Astrocyte (in vitro differentiated cells and primary cell): ENCODE data around the gene WDR83. TPM values are rescaled to one million over a fixed set of nuclear protein-coding genes. Genes with fewer than 3 reads are reported as not detected.

Experiments
- DNase-seq: peaks from one replicate; pipeline ENCODE4 v3.0.0-alpha.2; 2010; ENCODE audit warnings: low read depth
- FAIRE-seq: peaks from 2 replicates; lab custom pipeline; 2011; peaks lifted over from hg19 to GRCh38; lab: Jason Lieb, UNC
- H2AFZ ChIP-seq: 2 replicates; pipeline ENCODE4 v1.6.0; 2012; ENCODE audit warnings: low read depth, low read length, inconsistent platforms
- H3K27ac ChIP-seq: 2 replicates; pipeline ENCODE4 v1.5.1; 2011; ENCODE audit warnings: low read depth, low read length, inconsistent platforms
- H3K27me3 ChIP-seq: 2 replicates; pipeline ENCODE4 v1.6.0; 2011; ENCODE audit warnings: low read length, inconsistent platforms; ENCODE audit not compliant: insufficient read depth
- H3K36me3 ChIP-seq: 2 replicates; pipeline ENCODE4 v1.5.1; 2011; ENCODE audit warnings: low read length, inconsistent platforms; ENCODE audit not compliant: insufficient read depth
- H3K4me1 ChIP-seq: 2 replicates; pipeline ENCODE4 v1.5.1; 2011; ENCODE audit warnings: low read length, inconsistent platforms; ENCODE audit not compliant: insufficient read depth
- H3K4me2 ChIP-seq: 2 replicates; pipeline ENCODE4 v1.6.0; 2012; ENCODE audit warnings: low read length, inconsistent platforms
- H3K4me3 ChIP-seq: 2 replicates; pipeline ENCODE4 v1.5.1; 2011; ENCODE audit warnings: low read depth, mild to moderate bottlenecking, low read length, inconsistent platforms; ENCODE audit not compliant: insufficient read depth
- H3K79me2 ChIP-seq: 2 replicates; pipeline ENCODE4 v1.6.0; 2012; ENCODE audit warnings: mild to moderate bottlenecking, low read length, inconsistent platforms; ENCODE audit not compliant: insufficient read depth
- H3K9ac ChIP-seq: 2 replicates; pipeline ENCODE4 v1.6.0; 2012; ENCODE audit warnings: mild to moderate bottlenecking, low read length, inconsistent platforms
- H3K9me3 ChIP-seq: 2 replicates; pipeline ENCODE4 v1.5.1; 2012; ENCODE audit warnings: low read depth, mild to moderate bottlenecking, low read length, inconsistent platforms; ENCODE audit not compliant: insufficient read depth
- H4K20me1 ChIP-seq: 2 replicates; pipeline ENCODE4 v1.6.0; 2012; ENCODE audit warnings: low read length, inconsistent platforms; ENCODE audit not compliant: insufficient read depth
- H3K27ac Mint-ChIP-seq: one replicate; pipeline ENCODE4 v1.8.0; 2021; ENCODE audit warnings: mild to moderate bottlenecking, mixed read lengths; ENCODE audit not compliant: unreplicated experiment
- H3K27me3 Mint-ChIP-seq: one replicate; pipeline ENCODE4 v1.8.0; 2021; ENCODE audit warnings: low read depth, mixed read lengths; ENCODE audit not compliant: unreplicated experiment
- H3K36me3 Mint-ChIP-seq: one replicate; pipeline ENCODE4 v1.8.0; 2021; ENCODE audit warnings: low read depth, mixed read lengths; ENCODE audit not compliant: unreplicated experiment
- H3K4me1 Mint-ChIP-seq: one replicate; pipeline ENCODE4 v1.8.0; 2021; ENCODE audit warnings: low read depth, mixed read lengths; ENCODE audit not compliant: unreplicated experiment
- H3K4me3 Mint-ChIP-seq: one replicate; pipeline ENCODE4 v1.8.0; 2021; ENCODE audit warnings: mild to moderate bottlenecking, moderate library complexity, mixed read lengths; ENCODE audit not compliant: unreplicated experiment
- H3K9me3 Mint-ChIP-seq: one replicate; pipeline ENCODE4 v1.8.0; 2021; ENCODE audit warnings: mild to moderate bottlenecking, mixed read lengths; ENCODE audit not compliant: unreplicated experiment
- EZH2 ChIP-seq: IDR thresholded peaks from 2 replicates; pipeline ENCODE4 v1.6.1; 2012; ENCODE audit warnings: mild to moderate bottlenecking, low read length, inconsistent platforms; ENCODE audit not compliant: insufficient read depth
- total RNA-seq: library from RNA; stranded (reverse); gene quantifications from 2 replicates; pipeline ENCODE4 v1.2.1, GENCODE V29; 2021
- TF ChIP-seq, protein P1 (sequence below): IDR thresholded peaks from 2 replicates; pipeline ENCODE4 v1.5.1; 2011; ENCODE audit warnings: low read depth, mild to moderate bottlenecking, inconsistent platforms, low read length, moderate library complexity; ENCODE audit not compliant: insufficient read depth

The WDR83 gene
- total RNA-seq, 1 donor from 2014 or later: 13.3 TPM

DNA sequence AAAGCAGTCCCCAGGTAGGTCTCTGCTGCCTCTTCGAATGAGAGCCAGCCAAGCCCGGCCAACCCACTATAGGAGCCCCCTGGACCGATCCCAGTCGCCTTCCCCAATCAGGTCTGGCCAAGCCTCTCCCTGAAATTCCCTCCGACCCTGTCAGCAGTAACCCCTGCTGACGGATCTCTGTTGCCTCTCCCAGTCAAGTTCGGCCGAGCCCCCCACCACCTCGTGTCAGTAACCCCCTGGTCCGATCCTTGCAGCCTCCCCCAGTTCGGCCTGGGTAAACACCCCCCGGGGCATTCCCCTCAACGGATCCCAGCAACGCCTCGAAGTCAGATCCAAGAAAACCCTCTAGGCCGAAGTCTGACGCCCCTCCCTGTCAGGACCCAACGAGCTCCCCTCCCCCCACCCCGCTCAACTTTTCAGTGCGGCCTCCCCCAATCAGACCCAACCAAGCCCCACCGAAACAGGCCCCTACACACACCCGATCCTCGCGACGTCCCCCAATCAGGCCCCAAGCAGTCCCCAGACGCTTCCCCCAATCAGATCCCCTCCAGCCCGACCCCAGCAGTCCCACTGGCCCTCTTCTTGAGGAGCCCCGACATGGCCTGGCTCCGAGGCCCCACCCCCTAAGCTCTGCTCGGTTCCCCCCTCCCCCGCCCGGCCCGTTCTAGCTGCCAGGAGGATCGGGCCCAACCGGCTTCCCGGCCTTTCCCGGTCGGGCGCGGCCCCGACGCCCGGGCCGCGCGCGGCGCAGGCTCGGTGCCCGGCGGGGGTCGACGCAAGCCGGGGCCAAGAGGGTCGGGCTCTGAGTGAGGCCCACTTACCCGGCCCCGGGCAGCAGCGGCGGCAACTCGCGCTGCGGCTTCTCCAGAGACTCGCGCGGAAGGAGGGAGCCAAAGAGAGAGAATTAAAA, 55.3 kb downstream of the WDR83 start:
- DNase-seq (peak; percentile 74), FAIRE-seq (no peak)
- H3K9me3 ChIP-seq: no peaks in the 10 kb centered on the region
- peak overlapping the region; percentile 92 for H3K4me3 ChIP-seq
- H4K20me1 ChIP-seq: peaks cover 42% of the 10 kb centered on the region
- Mint-ChIP-seq H3K27ac (peak overlapping the region; percentile 98), H3K4me3 (peak overlapping the region; percentile 99), H3K4me1 (peaks cover 15% of the 10 kb centered on the region), H3K36me3 (peaks cover 9% of the 10 kb centered on the region), H3K9me3 (no peaks in the 10 kb centered on the region), H3K27me3 (no peaks in the 10 kb centered on the region)
- no peak for TF ChIP-seq EZH2
- TF ChIP-seq, protein P1, sequence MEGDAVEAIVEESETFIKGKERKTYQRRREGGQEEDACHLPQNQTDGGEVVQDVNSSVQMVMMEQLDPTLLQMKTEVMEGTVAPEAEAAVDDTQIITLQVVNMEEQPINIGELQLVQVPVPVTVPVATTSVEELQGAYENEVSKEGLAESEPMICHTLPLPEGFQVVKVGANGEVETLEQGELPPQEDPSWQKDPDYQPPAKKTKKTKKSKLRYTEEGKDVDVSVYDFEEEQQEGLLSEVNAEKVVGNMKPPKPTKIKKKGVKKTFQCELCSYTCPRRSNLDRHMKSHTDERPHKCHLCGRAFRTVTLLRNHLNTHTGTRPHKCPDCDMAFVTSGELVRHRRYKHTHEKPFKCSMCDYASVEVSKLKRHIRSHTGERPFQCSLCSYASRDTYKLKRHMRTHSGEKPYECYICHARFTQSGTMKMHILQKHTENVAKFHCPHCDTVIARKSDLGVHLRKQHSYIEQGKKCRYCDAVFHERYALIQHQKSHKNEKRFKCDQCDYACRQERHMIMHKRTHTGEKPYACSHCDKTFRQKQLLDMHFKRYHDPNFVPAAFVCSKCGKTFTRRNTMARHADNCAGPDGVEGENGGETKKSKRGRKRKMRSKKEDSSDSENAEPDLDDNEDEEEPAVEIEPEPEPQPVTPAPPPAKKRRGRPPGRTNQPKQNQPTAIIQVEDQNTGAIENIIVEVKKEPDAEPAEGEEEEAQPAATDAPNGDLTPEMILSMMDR: no peak
- H2AFZ ChIP-seq: no peak overlapping the region
- H3K27ac ChIP-seq: peak overlapping the region; percentile 86
- H3K4me1 ChIP-seq: peaks cover 17% of the 10 kb centered on the region
- H3K36me3 ChIP-seq: peaks cover 10% of the 10 kb centered on the region
- H3K9ac ChIP-seq: peak overlapping the region; percentile 89
- H3K4me2 ChIP-seq: peak overlapping the region; percentile 95
- H3K27me3 ChIP-seq: no peaks in the 10 kb centered on the region
- H3K79me2 ChIP-seq: peaks cover 71% of the 10 kb centered on the region

DNA sequence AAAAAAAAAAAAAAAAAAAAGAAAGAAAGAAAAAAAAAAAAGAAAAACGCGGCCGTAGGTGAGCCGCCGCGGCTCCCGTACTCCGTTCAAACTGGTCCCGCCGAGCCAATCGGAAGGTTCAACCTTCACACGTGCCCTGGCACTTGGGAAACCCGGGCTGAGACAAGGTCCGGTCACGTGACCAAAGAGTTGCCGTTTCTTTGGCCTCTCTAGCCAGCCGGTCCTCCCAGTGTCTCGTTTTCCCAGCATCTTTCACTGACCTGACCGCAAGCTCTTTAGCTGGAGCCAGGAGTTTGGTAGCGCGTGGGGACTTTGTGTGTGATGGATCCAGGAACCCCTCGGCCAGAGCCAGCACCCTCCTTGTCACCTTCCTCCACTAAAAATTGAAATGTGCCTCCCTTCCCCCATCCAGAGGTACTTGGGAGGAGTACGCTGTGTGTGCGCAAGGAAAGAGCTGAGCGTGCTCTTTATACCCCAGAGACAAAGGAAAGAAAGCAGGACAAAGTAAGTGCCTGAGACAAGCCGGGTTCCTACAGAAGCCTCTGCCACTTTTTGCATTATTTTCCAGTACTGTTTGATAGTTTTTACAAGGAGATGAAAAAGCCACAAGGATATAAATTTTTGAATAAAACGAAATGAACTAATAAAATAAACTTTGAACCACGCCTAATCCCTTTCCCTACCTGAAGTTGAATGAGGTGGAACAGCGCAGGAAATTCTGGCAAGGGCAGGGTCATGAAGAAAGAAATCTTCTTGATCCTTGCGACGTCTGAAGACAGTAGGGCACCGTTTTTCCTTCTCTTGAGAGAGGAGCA, 56.2 kb downstream of the WDR83 start:
- FAIRE-seq (peak; percentile 75), DNase-seq (peak; percentile 99)
- Histone ChIP-seq H4K20me1 (peaks cover 33% of the 10 kb centered on the region), H3K4me3 (peak overlapping the region; percentile 92), H3K4me2 (peak overlapping the region; percentile 95), H3K4me1 (peaks cover 17% of the 10 kb centered on the region), H3K36me3 (peaks cover 9% of the 10 kb centered on the region), H3K79me2 (peaks cover 64% of the 10 kb centered on the region), H3K27ac (peak overlapping the region; percentile 86), H3K9ac (peak overlapping the region; percentile 89), H3K27me3 (no peaks in the 10 kb centered on the region), H2AFZ (peak overlapping the region; percentile 87), H3K9me3 (no peaks in the 10 kb centered on the region)
- H3K36me3 Mint-ChIP-seq: peaks cover 9% of the 10 kb centered on the region
- peaks cover 15% of the 10 kb centered on the region for H3K4me1 Mint-ChIP-seq
- no peaks in the 10 kb centered on the region for H3K27me3 Mint-ChIP-seq
- H3K9me3 Mint-ChIP-seq: no peaks in the 10 kb centered on the region
- H3K4me3 Mint-ChIP-seq: peak overlapping the region; percentile 99
- TF ChIP-seq, protein P1: no peak
- no peak for TF ChIP-seq EZH2
- peak overlapping the region; percentile 97 for H3K27ac Mint-ChIP-seq
